Stomach (tissue), 4 donors: ENCODE measurements around the gene PLCB1.

ENCODE experiments used
- CTCF ChIP-seq, 7 experiments: fragments of 450-650 bp in 4 of 7; fragments of 200-600 bp in 3 of 7; sonication (generic) in 3 of 7; IDR thresholded peaks; one replicate each; pipeline ENCODE4 v1.5.1; 2016 to 2019; ENCODE audit warnings: antibody characterized with exemption in 7 of 7, control low read depth in 2 of 7, mild to moderate bottlenecking in 1 of 7
- POLR2A ChIP-seq, 4 donors: fragments of 450-650 bp; IDR thresholded peaks; one replicate each; pipeline ENCODE4 v1.6.1; 2016; ENCODE audit warnings: antibody characterized with exemption in 4 of 4, control low read depth in 2 of 4, mild to moderate bottlenecking in 1 of 4, moderate library complexity in 1 of 4
- POLR2AphosphoS5 ChIP-seq, 3 donors: sonication (generic); formaldehyde crosslinking; IDR thresholded peaks; one replicate each; pipeline ENCODE4 v1.6.1; 2016; ENCODE audit warnings: antibody characterized with exemption in 3 of 3

GRCh38 chr20:8364734-8365078, 232.6 kb downstream of the PLCB1 start:
- TF ChIP-seq CTCF (IDR thresholded peaks at IDR 0.05) = no peak
- TF ChIP-seq POLR2AphosphoS5 (IDR thresholded peaks at IDR 0.05) = no peak
- no peak for TF ChIP-seq POLR2A (IDR thresholded peaks at IDR 0.05)
